ENCODE measurements around the gene FAM107B. TPM values are rescaled to one million over a fixed set of nuclear protein-coding genes. Genes with fewer than 3 reads are reported as not detected.

The FAM107B gene
- total and polyA plus RNA-seq, 2 of the 8 experiments (the other 6 are each of a cell fraction or from before 2014, with no cell fraction given), result 7.5 to 28.1 TPM

DNA sequence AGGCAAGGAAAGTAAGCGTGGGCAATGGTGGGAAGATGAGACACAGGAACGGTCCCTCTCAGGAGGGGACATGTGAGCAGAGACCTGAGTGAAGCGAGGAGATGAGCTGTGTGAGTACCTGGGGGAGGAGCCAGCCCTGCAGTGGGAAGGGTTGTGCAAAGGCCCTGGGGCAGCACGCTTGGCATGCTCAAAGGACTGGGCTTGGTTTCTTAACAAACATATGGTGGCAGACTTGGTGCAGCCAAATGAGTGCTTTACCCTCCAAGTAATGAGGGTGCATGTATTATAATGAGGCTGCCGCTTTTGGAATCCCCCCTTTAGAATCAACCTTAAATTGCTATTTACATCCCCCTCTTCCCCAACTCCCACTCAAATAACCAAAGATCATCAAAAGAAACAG is 291.3 kb downstream of the FAM107B start (continued):
- TF ChIP-seq CHD7 (IDR thresholded peaks at IDR 0.05; ENCODE audit: insufficient replicate concordance, low read length) (no peak), EGR1 (IDR thresholded peaks at IDR 0.05; ENCODE audit: borderline replicate concordance, low read depth, low read length) (no peak), JUN (IDR thresholded peaks at IDR 0.05; ENCODE audit: low read depth, low read length) (no peak), E2F6 (IDR thresholded peaks at IDR 0.05) (no peak), RNF2 (IDR thresholded peaks at IDR 0.05; ENCODE audit: borderline replicate concordance, low read depth, low read length, missing control alignments, poor library complexity, severe bottlenecking) (no peak), SIN3A (conservative IDR thresholded peaks at IDR 0.05 in 1 of 2, IDR thresholded peaks at IDR 0.05 in 1 of 2; ENCODE audit: low read depth in 1 of 2, low read length in 2 of 2) (no peak), YY1 (IDR thresholded peaks at IDR 0.05; ENCODE audit: low read depth, low read length) (no peak), HDAC2 (IDR thresholded peaks at IDR 0.05; ENCODE audit: borderline replicate concordance in 1 of 2, low read depth in 2 of 2, low read length in 2 of 2) (no peak), NANOG (IDR thresholded peaks at IDR 0.05; ENCODE audit: insufficient read depth, low read depth, low read length, poor library complexity, severe bottlenecking) (no peak), SIRT6 (IDR thresholded peaks at IDR 0.05; ENCODE audit: low read length) (no peak)

Measured in H1 (cell line).